Fibroblast of the aortic adventitia (primary cell): ENCODE data around the gene MECR. TPM values are rescaled to one million over a fixed set of nuclear protein-coding genes. Genes with fewer than 3 reads are reported as not detected.

Experiments used
- DNase-seq: peaks from one replicate; pipeline ENCODE4 v3.0.0-alpha.2; 2010; ENCODE audit warnings: low read depth
- H3K4me3 ChIP-seq: 2 replicates; pipeline ENCODE4 v1.5.1; 2011; ENCODE audit warnings: low read depth, mild to moderate bottlenecking, control low read depth, low read length, moderate library complexity
- CTCF ChIP-seq: IDR thresholded peaks from 2 replicates; pipeline ENCODE4 v1.5.1; 2011; ENCODE audit warnings: mild to moderate bottlenecking, low read length, control low read depth, inconsistent platforms; ENCODE audit not compliant: insufficient read depth
- total RNA-seq: library from RNA; depleted of rRNA; stranded (reverse); fragments of >200 nt; gene quantifications from 2 replicates; pipeline ENCODE4 v1.2.3, GENCODE V29; 2012; ENCODE audit warnings: low replicate concordance

The MECR gene
- total RNA-seq, 1 donor, result 23.1 TPM

- H3K4me3 ChIP-seq, result no peak overlapping the region
- no peak for TF ChIP-seq CTCF
- no peak for DNase-seq
Observed at GRCh38 chr1:29248409-29248808, 17.7 kb upstream of the MECR start.

GRCh38 chr1:29247571-29248273 is 17.0 kb upstream of the MECR start:
- no peak for DNase-seq
- H3K4me3 ChIP-seq, result no peak overlapping the region
- TF ChIP-seq CTCF, result no peak

- TF ChIP-seq CTCF, result no peak
- no peak overlapping the region for H3K4me3 ChIP-seq
- no peak for DNase-seq
Observed at GRCh38 chr1:29247044-29247443, 16.3 kb upstream of the MECR start.

- peak; percentile 52 for DNase-seq
- TF ChIP-seq CTCF, result peak; percentile 42
- H3K4me3 ChIP-seq, result no peak overlapping the region
Observed at GRCh38 chr1:29245876-29246275, 15.1 kb upstream of the MECR start.

- H3K4me3 ChIP-seq, result no peak overlapping the region
- no peak for DNase-seq
- TF ChIP-seq CTCF, result no peak
Observed at GRCh38 chr1:29245261-29245660, 14.5 kb upstream of the MECR start.

- TF ChIP-seq CTCF, result no peak
- H3K4me3 ChIP-seq, result no peak overlapping the region
- DNase-seq, result peak; percentile 32
Observed at GRCh38 chr1:29243871-29244200, 13.1 kb upstream of the MECR start.

- no peak overlapping the region for H3K4me3 ChIP-seq
- TF ChIP-seq CTCF, result no peak
- no peak for DNase-seq
Observed at GRCh38 chr1:29243023-29243870, 12.5 kb upstream of the MECR start.
